GM19193 (cell line): ENCODE measurements around the gene GMEB1.

Source experiments
- POLR2A ChIP-seq: IDR thresholded peaks from 4 replicates; pipeline ENCODE4 v1.6.1; 2011; ENCODE audit not compliant: insufficient read depth, insufficient read length; ENCODE audit errors: extremely low read depth

GMEB1 gene

GRCh38 chr1:28751315-28752060, 82.9 kb downstream of the GMEB1 start:
- TF ChIP-seq POLR2A = no peak

DNA sequence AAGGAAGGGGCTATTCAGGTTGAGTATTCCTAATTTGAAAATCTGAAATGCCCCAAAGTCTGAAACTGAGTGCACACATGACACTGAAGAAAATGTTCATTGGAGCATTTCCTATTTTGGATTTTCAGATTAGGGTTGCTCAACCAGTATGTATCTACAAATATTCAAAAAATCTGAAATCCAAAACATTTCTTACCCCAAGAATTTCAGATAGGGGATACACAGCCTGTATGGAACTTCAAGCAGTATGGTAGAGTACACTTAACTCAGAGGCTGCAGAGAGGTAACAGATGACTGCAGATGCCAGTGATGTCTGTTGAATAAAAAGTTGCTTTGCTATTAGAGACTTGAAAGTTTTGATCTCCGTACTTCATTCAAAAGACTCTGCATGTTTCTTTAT, 87.1 kb downstream of the GMEB1 start:
- TF ChIP-seq POLR2A = no peak

- TF ChIP-seq POLR2A = no peak
Observed at GRCh38 chr1:28756846-28757245, 88.3 kb downstream of the GMEB1 start.

DNA sequence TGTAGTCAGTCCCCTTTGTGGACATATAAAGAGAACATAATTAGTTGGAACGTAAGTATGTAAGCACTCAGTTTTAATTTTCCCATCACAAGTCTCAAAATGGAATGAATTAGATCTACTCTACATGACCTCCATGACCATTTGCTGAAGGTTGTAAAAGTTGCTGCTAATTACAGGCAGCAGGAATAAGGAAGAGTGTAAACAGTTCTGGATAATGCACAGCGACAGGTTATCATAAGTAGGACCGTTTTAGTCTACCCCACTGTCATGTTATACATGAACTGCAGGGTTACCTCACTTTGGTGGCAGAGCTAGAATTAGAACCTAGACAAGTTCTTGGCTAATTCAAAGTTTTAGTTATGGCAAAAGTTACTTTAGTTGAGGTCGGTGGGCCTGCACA, 89.8 kb downstream of the GMEB1 start:
- no peak for TF ChIP-seq POLR2A

DNA sequence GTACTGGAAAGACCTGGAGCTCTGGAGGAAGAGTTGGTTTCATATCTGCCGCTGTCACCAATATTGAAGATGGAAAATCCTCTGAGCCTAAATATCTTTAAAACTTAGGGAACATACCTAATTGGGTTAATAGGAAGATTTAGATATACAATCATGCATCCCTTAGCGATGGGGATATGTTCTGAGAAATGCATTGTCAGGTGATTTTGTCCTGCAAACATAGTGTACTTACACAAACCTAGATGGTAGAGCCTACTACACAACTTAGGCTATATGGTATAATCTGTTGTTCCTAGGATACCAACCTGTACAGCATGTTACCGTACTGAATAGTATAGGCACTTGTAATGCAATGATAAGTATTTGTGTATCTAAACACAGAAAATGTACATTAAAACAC, 90.7 kb downstream of the GMEB1 start:
- TF ChIP-seq POLR2A = no peak

DNA sequence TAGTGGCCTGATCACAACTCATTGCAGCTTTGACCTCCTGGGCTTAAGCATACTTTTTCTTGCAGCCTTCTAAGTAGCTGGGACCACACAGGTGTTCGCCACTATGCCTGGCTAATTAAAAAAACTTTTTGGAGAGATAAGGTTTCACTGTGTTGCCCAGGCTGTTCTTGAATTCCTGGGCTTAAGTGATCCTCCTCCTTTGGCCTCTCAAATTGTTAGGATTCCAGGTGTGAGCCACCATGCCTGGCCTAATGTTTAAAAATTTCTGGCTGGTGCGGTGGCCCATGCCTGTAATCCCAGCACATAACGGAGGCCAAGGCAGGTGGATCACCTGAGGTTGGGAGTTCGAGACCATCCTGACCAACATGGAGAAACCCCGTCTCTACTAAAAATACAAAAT, 92.6 kb downstream of the GMEB1 start:
- no peak for TF ChIP-seq POLR2A

- TF ChIP-seq POLR2A = no peak
Observed at GRCh38 chr1:28766532-28767183, 98.1 kb downstream of the GMEB1 start.
